DOHH2 (cell line): ENCODE measurements around the gene RUVBL2.

Experiments used
- EZH2phosphoT487 ChIP-seq: fragments of 200-600 bp; sonication (generic); IDR thresholded peaks from 2 replicates; pipeline ENCODE4 v1.6.1; 2017; ENCODE audit warnings: borderline replicate concordance, mild to moderate bottlenecking, antibody characterized with exemption, low read length, moderate library complexity, mixed read lengths
- TF ChIP-seq, protein P1 (sequence below): fragments of 200-600 bp; sonication (generic); IDR thresholded peaks from one replicate; pipeline ENCODE4 v1.5.1; 2014; ENCODE audit warnings: antibody characterized with exemption, mild to moderate bottlenecking, low read depth, low read length; ENCODE audit not compliant: poor library complexity, severe bottlenecking

DNA sequence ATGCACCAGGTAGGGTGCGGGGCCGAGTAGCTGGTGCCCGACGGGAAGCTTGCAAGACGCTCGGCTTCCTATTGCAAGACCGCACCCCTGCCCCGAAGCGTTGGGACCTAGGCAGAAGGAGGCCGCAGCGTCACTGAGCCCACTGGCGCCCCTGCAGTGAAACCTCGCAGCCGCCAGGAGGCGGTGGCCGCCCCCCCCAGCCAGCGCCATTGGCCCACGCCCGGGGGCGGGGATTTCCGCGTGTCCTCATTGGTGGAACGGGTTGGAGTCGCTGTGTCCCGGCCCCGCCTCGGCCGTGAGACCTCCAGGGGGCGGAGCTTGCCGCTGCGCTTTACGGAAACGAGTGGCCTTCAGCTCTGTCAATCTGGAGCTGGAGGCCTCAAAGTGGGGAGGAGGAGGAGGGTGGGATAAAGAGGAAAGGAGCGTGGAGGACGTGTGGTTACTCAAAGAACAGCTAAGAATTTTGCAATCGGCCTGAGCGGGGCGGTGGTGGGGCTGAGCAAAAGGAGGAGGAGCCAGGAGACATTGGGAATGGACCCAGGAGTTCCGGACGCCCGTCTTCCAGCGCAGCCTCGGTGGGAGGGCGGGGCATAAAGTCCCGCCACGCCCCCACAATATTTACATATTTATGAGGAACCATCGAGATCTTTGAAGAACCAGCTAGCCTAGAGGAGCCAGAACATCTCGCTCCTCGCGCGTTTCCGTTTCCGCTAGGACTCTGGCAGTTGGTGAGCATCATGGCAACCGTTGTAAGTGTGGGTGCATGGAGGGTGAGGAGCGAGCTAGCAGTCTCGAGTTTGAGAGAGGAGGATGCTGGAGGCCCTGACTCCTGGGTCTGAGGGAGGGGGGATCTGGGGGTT, at the start of gene RUVBL2, which contains the start of gene GYS1:
- TF ChIP-seq, protein P1, sequence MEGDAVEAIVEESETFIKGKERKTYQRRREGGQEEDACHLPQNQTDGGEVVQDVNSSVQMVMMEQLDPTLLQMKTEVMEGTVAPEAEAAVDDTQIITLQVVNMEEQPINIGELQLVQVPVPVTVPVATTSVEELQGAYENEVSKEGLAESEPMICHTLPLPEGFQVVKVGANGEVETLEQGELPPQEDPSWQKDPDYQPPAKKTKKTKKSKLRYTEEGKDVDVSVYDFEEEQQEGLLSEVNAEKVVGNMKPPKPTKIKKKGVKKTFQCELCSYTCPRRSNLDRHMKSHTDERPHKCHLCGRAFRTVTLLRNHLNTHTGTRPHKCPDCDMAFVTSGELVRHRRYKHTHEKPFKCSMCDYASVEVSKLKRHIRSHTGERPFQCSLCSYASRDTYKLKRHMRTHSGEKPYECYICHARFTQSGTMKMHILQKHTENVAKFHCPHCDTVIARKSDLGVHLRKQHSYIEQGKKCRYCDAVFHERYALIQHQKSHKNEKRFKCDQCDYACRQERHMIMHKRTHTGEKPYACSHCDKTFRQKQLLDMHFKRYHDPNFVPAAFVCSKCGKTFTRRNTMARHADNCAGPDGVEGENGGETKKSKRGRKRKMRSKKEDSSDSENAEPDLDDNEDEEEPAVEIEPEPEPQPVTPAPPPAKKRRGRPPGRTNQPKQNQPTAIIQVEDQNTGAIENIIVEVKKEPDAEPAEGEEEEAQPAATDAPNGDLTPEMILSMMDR: peak; percentile 79
- TF ChIP-seq EZH2phosphoT487: no peak
